K562 (cell line): ENCODE results near the gene PHF21A. TPM values are rescaled to one million over a fixed set of nuclear protein-coding genes. Genes with fewer than 3 reads are reported as not detected.

ENCODE experiments used
- ARNT ChIP-seq, 2 experiments: fragments of 450-650 bp; IDR thresholded peaks; 2 replicates each; pipeline ENCODE4 v1.6.1; 2016; ENCODE audit warnings: mild to moderate bottlenecking in 1 of 2
- GTF2E2 ChIP-seq: fragments of 200-800 bp; sonication (Bioruptor generic); IDR thresholded peaks from 2 replicates; pipeline ENCODE4 v1.6.1; 2016; ENCODE audit warnings: missing genetic modification characterization, missing compliant biosample characterization
- HDAC6 ChIP-seq: IDR thresholded peaks from 2 replicates; pipeline ENCODE4 v1.6.1; 2012; ENCODE audit warnings: low read depth, mild to moderate bottlenecking, control low read depth, inconsistent platforms, low read length, moderate library complexity
- JUNB ChIP-seq: fragments of 450-650 bp; formaldehyde crosslinking; conservative IDR thresholded peaks from 2 replicates; pipeline ENCODE4 v1.4.0; 2020; ENCODE audit warnings: mild to moderate bottlenecking
- KLF6 ChIP-seq: fragments of 250-450 bp; sonication (Bioruptor Pico); IDR thresholded peaks from 2 replicates; pipeline ENCODE4 v1.4.0; 2020; ENCODE audit warnings: mild to moderate bottlenecking, moderate library complexity, borderline replicate concordance
- LCOR ChIP-seq: sonication (generic); formaldehyde crosslinking; IDR thresholded peaks from 2 replicates; pipeline ENCODE4 v1.8.0; 2022; ENCODE audit warnings: mild to moderate bottlenecking, missing genetic modification reagents
- NCOR1 ChIP-seq: fragments of 450-650 bp; IDR thresholded peaks from 2 replicates; pipeline ENCODE4 v1.6.1; 2016; ENCODE audit warnings: mild to moderate bottlenecking, moderate library complexity
- NR2C1 ChIP-seq, 2 experiments: fragments of 450-650 bp; IDR thresholded peaks; 2 replicates each; pipeline ENCODE4 v1.6.1; 2017; ENCODE audit warnings: mild to moderate bottlenecking in 2 of 2, antibody characterized with exemption in 1 of 2, inconsistent platforms in 1 of 2, missing compliant biosample characterization in 1 of 2, missing genetic modification characterization in 1 of 2
- RAD21 ChIP-seq, 2 experiments: fragments of 250-450 bp in 1 of 2; fragments of 450-650 bp in 1 of 2; sonication (Bioruptor Pico) in 1 of 2; formaldehyde crosslinking in 1 of 2; IDR thresholded peaks in 1 of 2; conservative IDR thresholded peaks in 1 of 2; 2 replicates each; pipeline versions ENCODE4 v1.4.0 to v1.8.0; 2020 to 2022; ENCODE audit warnings: mild to moderate bottlenecking in 2 of 2, moderate library complexity in 1 of 2
- RCOR1 ChIP-seq, 2 experiments: IDR thresholded peaks; 2 replicates each; pipeline ENCODE4 v1.6.1; 2012; ENCODE audit warnings: low read depth in 2 of 2, low read length in 2 of 2, borderline replicate concordance in 1 of 2, improper control_type of control experiment in 1 of 2
- SNIP1 ChIP-seq: fragments of 450-650 bp; IDR thresholded peaks from 2 replicates; pipeline ENCODE4 v1.7.1; 2017; ENCODE audit warnings: low read depth, mild to moderate bottlenecking
- SNRNP70 ChIP-seq: fragments of 200-400 bp; formaldehyde crosslinking; optimal IDR thresholded peaks from 2 replicates; pipeline ENCODE3; 2017; ENCODE audit warnings: low read depth, low read length
- STAT5A ChIP-seq: IDR thresholded peaks from 2 replicates; pipeline ENCODE4 v1.6.1; 2012; ENCODE audit warnings: low read length, inconsistent platforms, borderline replicate concordance
- TEAD4 ChIP-seq, 2 experiments: sonication (generic) in 1 of 2; formaldehyde crosslinking in 1 of 2; IDR thresholded peaks; 2 replicates each; pipeline versions ENCODE4 v1.6.1 to v1.8.0; 2012 to 2022; ENCODE audit warnings: borderline replicate concordance in 1 of 2, inconsistent platforms in 1 of 2, low read length in 1 of 2, mild to moderate bottlenecking in 1 of 2, missing genetic modification reagents in 1 of 2
- TOE1 ChIP-seq, 2 experiments: fragments of 450-650 bp in 1 of 2; sonication (generic) in 1 of 2; formaldehyde crosslinking in 1 of 2; IDR thresholded peaks; 2 replicates each; pipeline versions ENCODE4 v1.7.1 to v1.8.0; 2016 to 2022; ENCODE audit warnings: borderline replicate concordance in 2 of 2, mild to moderate bottlenecking in 2 of 2, antibody characterized with exemption in 1 of 2, inconsistent platforms in 1 of 2, low read depth in 1 of 2, missing genetic modification reagents in 1 of 2, moderate library complexity in 1 of 2
- ZNF175 ChIP-seq: fragments of 200-800 bp; sonication (Bioruptor generic); IDR thresholded peaks from 2 replicates; pipeline ENCODE4 v1.6.1; 2016; ENCODE audit warnings: low read depth, mild to moderate bottlenecking, missing genetic modification characterization, missing compliant biosample characterization
- ZNF212 ChIP-seq: fragments of 450-650 bp; formaldehyde crosslinking; IDR thresholded peaks from 2 replicates; pipeline ENCODE4 v1.4.0; 2020; ENCODE audit warnings: mild to moderate bottlenecking
- ZNF282 ChIP-seq: sonication (generic); formaldehyde crosslinking; IDR thresholded peaks from 2 replicates; pipeline ENCODE4 v1.8.1; 2023; ENCODE audit warnings: missing genetic modification reagents
- ZNF644 ChIP-seq: fragments of 200-800 bp; sonication (Bioruptor generic); IDR thresholded peaks from 2 replicates; pipeline ENCODE4 v1.6.1; 2016; ENCODE audit warnings: low read depth, missing genetic modification characterization, missing compliant biosample characterization
- ZNF717 ChIP-seq: fragments of 250-450 bp; sonication (Bioruptor Pico); IDR thresholded peaks from 2 replicates; pipeline ENCODE4 v1.5.0; 2021
- polyA plus RNA-seq, 8 experiments: library from polyadenylated mRNA; depleted of rRNA in 4 of 8; stranded (reverse) in 5 of 8; unstranded in 3 of 8; fragments of >200 nt; fragmentation: Nextera tagmentation in 2 of 8; fragmentation: Illumina TruSeq in 1 of 8; extraction: Ambion mirVana in 2 of 8; extraction: Trizol in 1 of 8; gene quantifications; 2 replicates each; pipeline versions ENCODE4 v1.2.1 to v1.2.3, GENCODE V29; 2011 to 2014; ENCODE audit warnings: inconsistent platforms in 1 of 8, missing spikeins in 1 of 8
- total RNA-seq, 7 experiments: library from RNA; depleted of rRNA in 6 of 7; stranded (reverse); fragments of >200 nt in 6 of 7; fragmentation: Illumina TruSeq in 2 of 7; extraction: Trizol in 2 of 7; gene quantifications; 2 replicates each; pipeline versions ENCODE4 v1.2.1 to v1.2.3, GENCODE V29; 2011 to 2021; ENCODE audit warnings: low replicate concordance in 1 of 7
- TF ChIP-seq, protein P1 (sequence below): sonication (generic); formaldehyde crosslinking; IDR thresholded peaks from 2 replicates; pipeline ENCODE4 v1.8.0; 2022; ENCODE audit warnings: mild to moderate bottlenecking, low read depth, missing genetic modification reagents
- TF ChIP-seq, protein P2 (sequence below): fragments of 450-650 bp; IDR thresholded peaks from 2 replicates; pipeline ENCODE4 v1.6.1; 2016
- TF ChIP-seq, protein P3 (sequence below), 3 experiments: IDR thresholded peaks in 2 of 3; conservative IDR thresholded peaks in 1 of 3; 2 replicates each; pipeline ENCODE4 v1.5.1; 2011 to 2012; ENCODE audit warnings: low read length in 3 of 3, mild to moderate bottlenecking in 3 of 3, control low read depth in 2 of 3, improper control_type of control experiment in 1 of 3, inconsistent platforms in 1 of 3, low read depth in 1 of 3, mixed read lengths in 1 of 3, moderate library complexity in 1 of 3; ENCODE audit not compliant: insufficient read depth in 2 of 3

PHF21A gene
- total and polyA plus RNA-seq, 9 of the 15 experiments (the other 6 are each of a cell fraction or from before 2014, with no cell fraction given) = 1.5 to 32.4 (median 10.7) TPM

DNA sequence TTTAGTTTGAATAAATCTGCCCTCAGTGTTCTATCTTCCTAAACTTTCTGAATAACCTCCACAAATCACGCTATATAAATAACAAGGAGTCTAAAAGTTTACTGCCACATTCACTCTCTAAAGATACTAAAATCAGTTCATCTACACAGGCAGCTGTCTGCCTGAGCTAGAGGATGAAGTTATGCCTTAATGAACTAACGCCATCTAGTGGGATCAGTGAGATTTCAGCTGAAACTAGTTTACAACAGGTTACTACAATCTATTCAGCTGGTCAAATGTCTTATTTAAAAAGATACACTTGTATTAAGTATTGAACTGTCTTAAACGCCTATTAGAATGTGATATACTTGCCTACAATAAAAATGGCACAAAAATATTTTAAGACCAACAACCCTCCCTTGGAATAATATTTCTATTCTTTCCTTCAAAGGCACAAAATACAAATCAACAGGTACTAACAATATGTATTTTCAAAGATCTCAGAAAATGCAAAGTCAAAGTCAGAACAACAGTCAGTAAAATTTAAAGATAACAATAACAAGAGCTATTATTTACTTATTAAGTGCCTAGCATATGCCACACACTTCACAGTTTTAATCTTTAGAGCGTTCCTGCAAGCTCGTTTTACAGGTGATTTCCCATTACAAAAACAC lies 114.7 kb downstream of the PHF21A start (continued):
- TF ChIP-seq, protein P1, sequence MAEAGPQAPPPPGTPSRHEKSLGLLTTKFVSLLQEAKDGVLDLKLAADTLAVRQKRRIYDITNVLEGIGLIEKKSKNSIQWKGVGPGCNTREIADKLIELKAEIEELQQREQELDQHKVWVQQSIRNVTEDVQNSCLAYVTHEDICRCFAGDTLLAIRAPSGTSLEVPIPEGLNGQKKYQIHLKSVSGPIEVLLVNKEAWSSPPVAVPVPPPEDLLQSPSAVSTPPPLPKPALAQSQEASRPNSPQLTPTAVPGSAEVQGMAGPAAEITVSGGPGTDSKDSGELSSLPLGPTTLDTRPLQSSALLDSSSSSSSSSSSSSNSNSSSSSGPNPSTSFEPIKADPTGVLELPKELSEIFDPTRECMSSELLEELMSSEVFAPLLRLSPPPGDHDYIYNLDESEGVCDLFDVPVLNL = no peak
- TF ChIP-seq LCOR (CRISPR knock-in tag) = peak; percentile 37; the same call in 1 of the 2 replicates
- peak; percentile 90 to 99 for TF ChIP-seq RAD21 (CRISPR knock-in tag; conservative IDR thresholded peaks at IDR 0.05 in 1 of 2, IDR thresholded peaks at IDR 0.05 in 1 of 2)
- TF ChIP-seq ARNT (IDR thresholded peaks at IDR 0.05) = no peak; a peak in 2 of 4 replicates
- TF ChIP-seq ZNF717 = no peak
- no peak for TF ChIP-seq HDAC6
- TF ChIP-seq, protein P2, sequence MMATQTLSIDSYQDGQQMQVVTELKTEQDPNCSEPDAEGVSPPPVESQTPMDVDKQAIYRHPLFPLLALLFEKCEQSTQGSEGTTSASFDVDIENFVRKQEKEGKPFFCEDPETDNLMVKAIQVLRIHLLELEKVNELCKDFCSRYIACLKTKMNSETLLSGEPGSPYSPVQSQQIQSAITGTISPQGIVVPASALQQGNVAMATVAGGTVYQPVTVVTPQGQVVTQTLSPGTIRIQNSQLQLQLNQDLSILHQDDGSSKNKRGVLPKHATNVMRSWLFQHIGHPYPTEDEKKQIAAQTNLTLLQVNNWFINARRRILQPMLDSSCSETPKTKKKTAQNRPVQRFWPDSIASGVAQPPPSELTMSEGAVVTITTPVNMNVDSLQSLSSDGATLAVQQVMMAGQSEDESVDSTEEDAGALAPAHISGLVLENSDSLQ = 0 out of 2 replicates have a peak, but pooled peaks have one; percentile 22
- peak; percentile 15; the same call in 1 of the 2 replicates for TF ChIP-seq TEAD4 (IDR thresholded peaks at IDR 0.05; ENCODE audit: low read length)
- TF ChIP-seq TEAD4 (CRISPR knock-in tag; IDR thresholded peaks at IDR 0.05; ENCODE audit: borderline replicate concordance) = no peak
- TF ChIP-seq KLF6 (CRISPR knock-in tag) = no peak
- no peak for TF ChIP-seq TOE1 (IDR thresholded peaks at IDR 0.05; ENCODE audit: borderline replicate concordance)
- no peak for TF ChIP-seq TOE1 (CRISPR knock-in tag; IDR thresholded peaks at IDR 0.05; ENCODE audit: borderline replicate concordance, low read depth)
- TF ChIP-seq SNIP1 = no peak
- TF ChIP-seq JUNB (CRISPR knock-in tag) = no peak
- no peak for TF ChIP-seq ZNF212
- no peak for TF ChIP-seq ZNF644 (tag)
- TF ChIP-seq SNRNP70 = no peak
- no peak for TF ChIP-seq ZNF282 (CRISPR knock-in tag)
- no peak for TF ChIP-seq NR2C1 (IDR thresholded peaks at IDR 0.05)
- TF ChIP-seq NR2C1 (tag; IDR thresholded peaks at IDR 0.05) = no peak
- TF ChIP-seq ZNF175 (CRISPR knock-in tag) = no peak
- 0 out of 2 replicates have a peak, but pooled peaks have one; percentile 29 for TF ChIP-seq GTF2E2 (tag)
- TF ChIP-seq, protein P3, sequence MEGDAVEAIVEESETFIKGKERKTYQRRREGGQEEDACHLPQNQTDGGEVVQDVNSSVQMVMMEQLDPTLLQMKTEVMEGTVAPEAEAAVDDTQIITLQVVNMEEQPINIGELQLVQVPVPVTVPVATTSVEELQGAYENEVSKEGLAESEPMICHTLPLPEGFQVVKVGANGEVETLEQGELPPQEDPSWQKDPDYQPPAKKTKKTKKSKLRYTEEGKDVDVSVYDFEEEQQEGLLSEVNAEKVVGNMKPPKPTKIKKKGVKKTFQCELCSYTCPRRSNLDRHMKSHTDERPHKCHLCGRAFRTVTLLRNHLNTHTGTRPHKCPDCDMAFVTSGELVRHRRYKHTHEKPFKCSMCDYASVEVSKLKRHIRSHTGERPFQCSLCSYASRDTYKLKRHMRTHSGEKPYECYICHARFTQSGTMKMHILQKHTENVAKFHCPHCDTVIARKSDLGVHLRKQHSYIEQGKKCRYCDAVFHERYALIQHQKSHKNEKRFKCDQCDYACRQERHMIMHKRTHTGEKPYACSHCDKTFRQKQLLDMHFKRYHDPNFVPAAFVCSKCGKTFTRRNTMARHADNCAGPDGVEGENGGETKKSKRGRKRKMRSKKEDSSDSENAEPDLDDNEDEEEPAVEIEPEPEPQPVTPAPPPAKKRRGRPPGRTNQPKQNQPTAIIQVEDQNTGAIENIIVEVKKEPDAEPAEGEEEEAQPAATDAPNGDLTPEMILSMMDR (IDR thresholded peaks at IDR 0.05 in 2 of 3, conservative IDR thresholded peaks at IDR 0.05 in 1 of 3; ENCODE audit: insufficient read depth in 2 of 3, low read depth in 1 of 3, low read length in 3 of 3) = peak; percentile 76 to 94 (median 80)
- no peak for TF ChIP-seq STAT5A
- peak in 1 of 2 experiments; percentile 81; a peak in 2 of 4 replicates for TF ChIP-seq RCOR1 (IDR thresholded peaks at IDR 0.05; ENCODE audit: borderline replicate concordance in 1 of 2, low read depth in 2 of 2, low read length in 2 of 2)
- TF ChIP-seq NCOR1 = no peak
